HepG2 (cell line): ENCODE measurements around the gene CACNA1G. TPM values are rescaled to one million over a fixed set of nuclear protein-coding genes. Genes with fewer than 3 reads are reported as not detected.

Source experiments
- NONO ChIP-seq, 2 experiments: fragments of 450-650 bp in 1 of 2; sonication (generic) in 1 of 2; formaldehyde crosslinking in 1 of 2; IDR thresholded peaks in 1 of 2; conservative IDR thresholded peaks in 1 of 2; 2 replicates each; pipeline versions ENCODE4 v1.6.1 to v1.8.0; 2017 to 2022; ENCODE audit warnings: mild to moderate bottlenecking in 1 of 2, missing genetic modification reagents in 1 of 2, moderate library complexity in 1 of 2
- RCOR2 ChIP-seq: IDR thresholded peaks from 2 replicates; pipeline ENCODE4 v1.6.1; 2016; ENCODE audit warnings: missing biosample characterization, missing genetic modification reagents
- TCF12 ChIP-seq, 2 experiments: fragments of 450-650 bp in 1 of 2; sonication (generic) in 1 of 2; formaldehyde crosslinking in 1 of 2; IDR thresholded peaks; 2 replicates each; pipeline versions ENCODE4 v1.6.1 to v1.8.0; 2017 to 2022; ENCODE audit warnings: antibody characterized with exemption in 1 of 2, mild to moderate bottlenecking in 1 of 2, missing genetic modification reagents in 1 of 2, moderate library complexity in 1 of 2
- THYN1 ChIP-seq: sonication (generic); formaldehyde crosslinking; IDR thresholded peaks from 2 replicates; pipeline ENCODE4 v1.8.1; 2023; ENCODE audit warnings: low read depth, mild to moderate bottlenecking, moderate library complexity, missing genetic modification reagents, borderline replicate concordance
- UBTF ChIP-seq: sonication (generic); formaldehyde crosslinking; IDR thresholded peaks from 2 replicates; pipeline ENCODE4 v1.4.0; 2020; ENCODE audit warnings: mild to moderate bottlenecking, missing genetic modification reagents
- ZGPAT ChIP-seq: IDR thresholded peaks from 2 replicates; pipeline ENCODE4 v1.6.1; 2016; ENCODE audit warnings: mild to moderate bottlenecking
- ZSCAN21 ChIP-seq: sonication (generic); formaldehyde crosslinking; IDR thresholded peaks from 2 replicates; pipeline ENCODE4 v1.8.0; 2022; ENCODE audit warnings: mild to moderate bottlenecking, missing genetic modification reagents, moderate library complexity, borderline replicate concordance
- polyA plus RNA-seq, 8 experiments: library from polyadenylated mRNA; depleted of rRNA in 3 of 8; stranded (reverse) in 7 of 8; unstranded in 1 of 8; fragments of >200 nt; fragmentation: Illumina TruSeq in 4 of 8; extraction: Trizol in 4 of 8; gene quantifications; 2 replicates each; pipeline versions ENCODE4 v1.2.1 to v1.2.3, GENCODE V29; 2011 to 2016; ENCODE audit warnings: low read depth in 4 of 8, missing spikeins in 1 of 8, mixed read lengths in 1 of 8; ENCODE audit not compliant: insufficient read depth in 1 of 8
- total RNA-seq, 5 experiments: library from RNA; depleted of rRNA; stranded (reverse); fragments of >200 nt; fragmentation: Illumina TruSeq; extraction: Trizol; gene quantifications; 2 replicates each; pipeline ENCODE4 v1.2.3, GENCODE V29; 2016; ENCODE audit warnings: low read depth in 1 of 5
- TF ChIP-seq, protein P1 (sequence below): IDR thresholded peaks from 2 replicates; pipeline ENCODE4 v1.6.1; 2012; ENCODE audit warnings: low read depth, low read length, improper control_type of control experiment
- TF ChIP-seq, protein P2 (sequence below): sonication (generic); IDR thresholded peaks from 2 replicates; pipeline ENCODE4 v1.6.1; 2016; ENCODE audit warnings: low read depth, borderline replicate concordance
- TF ChIP-seq, protein P3 (sequence below): IDR thresholded peaks from 2 replicates; pipeline ENCODE4 v1.6.1; 2016; ENCODE audit warnings: low read depth, control low read depth
- TF ChIP-seq, protein P4 (sequence below): sonication (generic); formaldehyde crosslinking; IDR thresholded peaks from 2 replicates; pipeline ENCODE4 v1.4.0; 2020; ENCODE audit warnings: missing genetic modification reagents, mild to moderate bottlenecking, borderline replicate concordance

The CACNA1G gene
- total and polyA plus RNA-seq, 2 of the 13 experiments (the other 11 are each of a cell fraction or from before 2014, with no cell fraction given): 0.02 TPM; not detected in 1

- 0 out of 2 replicates have a peak, but pooled peaks have one; percentile 43 for TF ChIP-seq THYN1 (CRISPR knock-in tag)
- no peak for TF ChIP-seq TCF12 (IDR thresholded peaks at IDR 0.05)
- no peak for TF ChIP-seq TCF12 (CRISPR knock-in tag; IDR thresholded peaks at IDR 0.05)
- TF ChIP-seq ZGPAT: peak; percentile 39; the same call in 1 of the 2 replicates
- TF ChIP-seq, protein P1, sequence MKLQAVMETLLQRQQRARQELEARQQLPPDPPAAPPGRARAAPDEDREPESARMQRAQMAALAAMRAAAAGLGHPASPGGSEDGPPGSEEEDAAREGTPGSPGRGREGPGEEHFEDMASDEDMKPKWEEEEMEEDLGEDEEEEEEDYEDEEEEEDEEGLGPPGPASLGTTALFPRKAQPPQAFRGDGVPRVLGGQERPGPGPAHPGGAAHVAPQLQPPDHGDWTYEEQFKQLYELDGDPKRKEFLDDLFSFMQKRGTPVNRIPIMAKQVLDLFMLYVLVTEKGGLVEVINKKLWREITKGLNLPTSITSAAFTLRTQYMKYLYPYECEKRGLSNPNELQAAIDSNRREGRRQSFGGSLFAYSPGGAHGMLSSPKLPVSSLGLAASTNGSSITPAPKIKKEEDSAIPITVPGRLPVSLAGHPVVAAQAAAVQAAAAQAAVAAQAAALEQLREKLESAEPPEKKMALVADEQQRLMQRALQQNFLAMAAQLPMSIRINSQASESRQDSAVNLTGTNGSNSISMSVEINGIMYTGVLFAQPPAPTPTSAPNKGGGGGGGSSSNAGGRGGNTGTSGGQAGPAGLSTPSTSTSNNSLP: no peak
- peak; percentile 69; the same call in 1 of the 2 replicates for TF ChIP-seq ZSCAN21
- TF ChIP-seq UBTF: peak; percentile 72; the same call in 1 of the 2 replicates
- TF ChIP-seq, protein P2, sequence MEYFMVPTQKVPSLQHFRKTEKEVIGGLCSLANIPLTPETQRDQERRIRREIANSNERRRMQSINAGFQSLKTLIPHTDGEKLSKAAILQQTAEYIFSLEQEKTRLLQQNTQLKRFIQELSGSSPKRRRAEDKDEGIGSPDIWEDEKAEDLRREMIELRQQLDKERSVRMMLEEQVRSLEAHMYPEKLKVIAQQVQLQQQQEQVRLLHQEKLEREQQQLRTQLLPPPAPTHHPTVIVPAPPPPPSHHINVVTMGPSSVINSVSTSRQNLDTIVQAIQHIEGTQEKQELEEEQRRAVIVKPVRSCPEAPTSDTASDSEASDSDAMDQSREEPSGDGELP: peak; percentile 67; the same call in 1 of the 2 replicates
- TF ChIP-seq, protein P3, sequence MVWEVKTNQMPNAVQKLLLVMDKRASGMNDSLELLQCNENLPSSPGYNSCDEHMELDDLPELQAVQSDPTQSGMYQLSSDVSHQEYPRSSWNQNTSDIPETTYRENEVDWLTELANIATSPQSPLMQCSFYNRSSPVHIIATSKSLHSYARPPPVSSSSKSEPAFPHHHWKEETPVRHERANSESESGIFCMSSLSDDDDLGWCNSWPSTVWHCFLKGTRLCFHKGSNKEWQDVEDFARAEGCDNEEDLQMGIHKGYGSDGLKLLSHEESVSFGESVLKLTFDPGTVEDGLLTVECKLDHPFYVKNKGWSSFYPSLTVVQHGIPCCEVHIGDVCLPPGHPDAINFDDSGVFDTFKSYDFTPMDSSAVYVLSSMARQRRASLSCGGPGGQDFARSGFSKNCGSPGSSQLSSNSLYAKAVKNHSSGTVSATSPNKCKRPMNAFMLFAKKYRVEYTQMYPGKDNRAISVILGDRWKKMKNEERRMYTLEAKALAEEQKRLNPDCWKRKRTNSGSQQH (CRISPR knock-in tag): peak; percentile 19; the same call in 1 of the 2 replicates
- TF ChIP-seq NONO (IDR thresholded peaks at IDR 0.05): no peak
- TF ChIP-seq NONO (CRISPR knock-in tag; conservative IDR thresholded peaks at IDR 0.05): peak; percentile 84
- no peak for TF ChIP-seq RCOR2
- TF ChIP-seq, protein P4, sequence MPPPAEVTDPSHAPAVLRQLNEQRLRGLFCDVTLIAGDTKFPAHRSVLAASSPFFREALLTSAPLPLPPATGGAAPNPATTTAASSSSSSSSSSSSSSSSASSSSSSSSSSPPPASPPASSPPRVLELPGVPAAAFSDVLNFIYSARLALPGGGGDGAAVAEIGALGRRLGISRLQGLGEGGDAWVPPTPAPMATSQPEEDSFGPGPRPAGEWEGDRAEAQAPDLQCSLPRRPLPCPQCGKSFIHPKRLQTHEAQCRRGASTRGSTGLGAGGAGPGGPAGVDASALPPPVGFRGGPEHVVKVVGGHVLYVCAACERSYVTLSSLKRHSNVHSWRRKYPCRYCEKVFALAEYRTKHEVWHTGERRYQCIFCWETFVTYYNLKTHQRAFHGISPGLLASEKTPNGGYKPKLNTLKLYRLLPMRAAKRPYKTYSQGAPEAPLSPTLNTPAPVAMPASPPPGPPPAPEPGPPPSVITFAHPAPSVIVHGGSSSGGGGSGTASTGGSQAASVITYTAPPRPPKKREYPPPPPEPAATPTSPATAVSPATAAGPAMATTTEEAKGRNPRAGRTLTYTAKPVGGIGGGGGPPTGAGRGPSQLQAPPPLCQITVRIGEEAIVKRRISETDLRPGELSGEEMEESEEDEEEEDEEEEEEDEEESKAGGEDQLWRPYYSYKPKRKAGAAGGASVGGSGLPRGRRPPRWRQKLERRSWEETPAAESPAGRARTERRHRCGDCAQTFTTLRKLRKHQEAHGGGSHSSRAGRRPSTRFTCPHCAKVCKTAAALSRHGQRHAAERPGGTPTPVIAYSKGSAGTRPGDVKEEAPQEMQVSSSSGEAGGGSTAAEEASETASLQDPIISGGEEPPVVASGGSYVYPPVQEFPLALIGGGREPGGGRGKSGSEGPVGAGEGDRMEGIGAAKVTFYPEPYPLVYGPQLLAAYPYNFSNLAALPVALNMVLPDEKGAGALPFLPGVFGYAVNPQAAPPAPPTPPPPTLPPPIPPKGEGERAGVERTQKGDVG: peak; percentile 66; the same call in 1 of the 2 replicates
Measured at GRCh38 chr17:50538549-50539410, 21.7 kb upstream of the CACNA1G start (continued).
